Measurements from ENCODE around the gene STIM2. TPM values are rescaled to one million over a fixed set of nuclear protein-coding genes. Genes with fewer than 3 reads are reported as not detected.

STIM2 gene
- total RNA-seq, 1 experiment from 2014 or later = 23.9 TPM

DNA sequence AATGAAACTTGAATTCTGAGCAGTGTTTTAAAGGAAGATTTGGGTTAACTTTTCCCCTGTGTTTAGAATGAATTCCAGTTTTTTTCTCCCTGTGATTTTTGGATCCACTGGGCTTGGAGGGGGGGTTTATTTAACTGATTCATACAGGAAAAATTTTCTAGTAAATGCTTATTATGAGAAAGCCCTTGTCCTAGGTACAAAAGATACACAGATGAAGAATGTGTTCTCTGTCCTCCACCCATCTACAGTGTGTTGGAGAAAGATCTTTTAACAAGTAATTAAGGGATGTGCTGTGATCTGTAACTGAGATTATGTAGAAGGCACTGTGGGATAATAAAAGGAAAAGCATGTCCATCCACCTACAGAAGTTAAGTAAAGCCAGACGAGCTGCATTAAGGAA, 103.9 kb downstream of the STIM2 start:
- BruUV-seq (replicated peaks) = no TSS peak
- Histone ChIP-seq H3K4me3 (ENCODE audit: low read depth in 2 of 2, low read length in 2 of 2) (no peak overlapping the region), H3K36me3 (ENCODE audit: control insufficient read depth, insufficient read depth, low read length) (no peaks in the 10 kb centered on the region), H3K27me3 (ENCODE audit: control insufficient read depth, insufficient read depth, low read length) (no peaks in the 10 kb centered on the region), H3K9me3 (ENCODE audit: control insufficient read depth, insufficient read depth, low read depth, low read length) (no peaks in the 10 kb centered on the region), H3K4me1 (ENCODE audit: control insufficient read depth, insufficient read depth, low read length) (no peaks in the 10 kb centered on the region), H3K27ac (ENCODE audit: low read length) (no peak overlapping the region)
- in situ Hi-C loops (cut with HindIII; ENCODE audit: low pct_unique_long_range_greater_than_20kb, low sequenced_read_pairs) = no loop called here
- DNase-seq (ENCODE audit: low read depth, low spot score) = no peak
- ATAC-seq = no peak
- ChIA-PET POLR2A (no interaction called here), CTCF (no interaction called here)
- no peak for TF ChIP-seq SIN3A (IDR thresholded peaks at IDR 0.05; ENCODE audit: borderline replicate concordance, insufficient read depth, low read depth, low read length)
- TF ChIP-seq, protein P1, sequence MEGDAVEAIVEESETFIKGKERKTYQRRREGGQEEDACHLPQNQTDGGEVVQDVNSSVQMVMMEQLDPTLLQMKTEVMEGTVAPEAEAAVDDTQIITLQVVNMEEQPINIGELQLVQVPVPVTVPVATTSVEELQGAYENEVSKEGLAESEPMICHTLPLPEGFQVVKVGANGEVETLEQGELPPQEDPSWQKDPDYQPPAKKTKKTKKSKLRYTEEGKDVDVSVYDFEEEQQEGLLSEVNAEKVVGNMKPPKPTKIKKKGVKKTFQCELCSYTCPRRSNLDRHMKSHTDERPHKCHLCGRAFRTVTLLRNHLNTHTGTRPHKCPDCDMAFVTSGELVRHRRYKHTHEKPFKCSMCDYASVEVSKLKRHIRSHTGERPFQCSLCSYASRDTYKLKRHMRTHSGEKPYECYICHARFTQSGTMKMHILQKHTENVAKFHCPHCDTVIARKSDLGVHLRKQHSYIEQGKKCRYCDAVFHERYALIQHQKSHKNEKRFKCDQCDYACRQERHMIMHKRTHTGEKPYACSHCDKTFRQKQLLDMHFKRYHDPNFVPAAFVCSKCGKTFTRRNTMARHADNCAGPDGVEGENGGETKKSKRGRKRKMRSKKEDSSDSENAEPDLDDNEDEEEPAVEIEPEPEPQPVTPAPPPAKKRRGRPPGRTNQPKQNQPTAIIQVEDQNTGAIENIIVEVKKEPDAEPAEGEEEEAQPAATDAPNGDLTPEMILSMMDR (IDR thresholded peaks at IDR 0.05) = no peak
- no peak for TF ChIP-seq REST (IDR thresholded peaks at IDR 0.05; ENCODE audit: insufficient read depth in 1 of 2, low read depth in 2 of 2, low read length in 1 of 2)
- no peak for TF ChIP-seq POLR2AphosphoS5 (IDR thresholded peaks at IDR 0.05; ENCODE audit: low read depth, low read length)
- no peak for TF ChIP-seq TCF7L2 (IDR thresholded peaks at IDR 0.05; ENCODE audit: low read depth, low read length)
- intact Hi-C loops (cut with micrococcal nuclease; ENCODE audit: unreplicated experiment) = no loop called here

DNA sequence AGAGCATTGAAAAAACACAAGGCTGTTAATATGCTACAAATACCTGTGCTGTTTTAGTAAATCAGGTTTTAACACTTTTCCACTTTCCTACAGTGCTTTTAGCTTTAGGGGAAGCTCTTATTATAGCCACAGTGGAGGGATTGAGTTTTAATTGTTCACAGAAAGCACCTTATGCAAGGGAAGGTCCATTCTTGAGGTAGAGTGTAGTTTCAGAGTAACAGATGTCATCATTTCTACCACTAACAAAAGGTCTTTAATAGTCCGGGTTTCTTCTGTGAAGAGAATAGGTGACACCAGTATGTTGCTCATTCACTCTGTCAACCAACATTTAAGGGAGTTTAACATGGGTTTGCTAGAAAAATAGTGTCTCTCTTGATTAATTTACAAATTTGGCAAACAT, 104.4 kb downstream of the STIM2 start:
- H3K36me3 ChIP-seq (ENCODE audit: control insufficient read depth, insufficient read depth, low read length) = no peaks in the 10 kb centered on the region

More for the DNA sequence above, 104.4 kb downstream of the STIM2 start:
- Histone ChIP-seq H3K4me3 (ENCODE audit: low read depth in 2 of 2, low read length in 2 of 2) (no peak overlapping the region), H3K27ac (ENCODE audit: low read length) (no peak overlapping the region), H3K27me3 (ENCODE audit: control insufficient read depth, insufficient read depth, low read length) (no peaks in the 10 kb centered on the region), H3K9me3 (ENCODE audit: control insufficient read depth, insufficient read depth, low read depth, low read length) (no peaks in the 10 kb centered on the region), H3K4me1 (ENCODE audit: control insufficient read depth, insufficient read depth, low read length) (no peaks in the 10 kb centered on the region)
- CTCF ChIA-PET = no interaction called here
- in situ Hi-C loops (cut with HindIII; ENCODE audit: low pct_unique_long_range_greater_than_20kb, low sequenced_read_pairs) (no loop called here), intact Hi-C loops (cut with micrococcal nuclease; ENCODE audit: unreplicated experiment) (no loop called here)
- TF ChIP-seq SIN3A (IDR thresholded peaks at IDR 0.05; ENCODE audit: borderline replicate concordance, insufficient read depth, low read depth, low read length) (no peak), TCF7L2 (IDR thresholded peaks at IDR 0.05; ENCODE audit: low read depth, low read length) (no peak), POLR2AphosphoS5 (IDR thresholded peaks at IDR 0.05; ENCODE audit: low read depth, low read length) (no peak), REST (IDR thresholded peaks at IDR 0.05; ENCODE audit: insufficient read depth in 1 of 2, low read depth in 2 of 2, low read length in 1 of 2) (no peak)
- TF ChIP-seq, protein P1 (IDR thresholded peaks at IDR 0.05) = no peak
- ATAC-seq = no peak
- BruUV-seq (replicated peaks) = no TSS peak
- DNase-seq (ENCODE audit: low read depth, low spot score) = no peak
- POLR2A ChIA-PET = no interaction called here

Measured in Panc1 (cell line).